ENCODE measurements around the gene PMPCA. TPM values are rescaled to one million over a fixed set of nuclear protein-coding genes. Genes with fewer than 3 reads are reported as not detected.
"Not testable (repeated sequence)": the region's sequence is repeated elsewhere in the genome, so short reads cannot be mapped to it uniquely, and the experiment has no call there.

PMPCA gene
- polyA plus RNA-seq, 10 donors: 32.4 to 44.0 (median 37.8) TPM

DNA sequence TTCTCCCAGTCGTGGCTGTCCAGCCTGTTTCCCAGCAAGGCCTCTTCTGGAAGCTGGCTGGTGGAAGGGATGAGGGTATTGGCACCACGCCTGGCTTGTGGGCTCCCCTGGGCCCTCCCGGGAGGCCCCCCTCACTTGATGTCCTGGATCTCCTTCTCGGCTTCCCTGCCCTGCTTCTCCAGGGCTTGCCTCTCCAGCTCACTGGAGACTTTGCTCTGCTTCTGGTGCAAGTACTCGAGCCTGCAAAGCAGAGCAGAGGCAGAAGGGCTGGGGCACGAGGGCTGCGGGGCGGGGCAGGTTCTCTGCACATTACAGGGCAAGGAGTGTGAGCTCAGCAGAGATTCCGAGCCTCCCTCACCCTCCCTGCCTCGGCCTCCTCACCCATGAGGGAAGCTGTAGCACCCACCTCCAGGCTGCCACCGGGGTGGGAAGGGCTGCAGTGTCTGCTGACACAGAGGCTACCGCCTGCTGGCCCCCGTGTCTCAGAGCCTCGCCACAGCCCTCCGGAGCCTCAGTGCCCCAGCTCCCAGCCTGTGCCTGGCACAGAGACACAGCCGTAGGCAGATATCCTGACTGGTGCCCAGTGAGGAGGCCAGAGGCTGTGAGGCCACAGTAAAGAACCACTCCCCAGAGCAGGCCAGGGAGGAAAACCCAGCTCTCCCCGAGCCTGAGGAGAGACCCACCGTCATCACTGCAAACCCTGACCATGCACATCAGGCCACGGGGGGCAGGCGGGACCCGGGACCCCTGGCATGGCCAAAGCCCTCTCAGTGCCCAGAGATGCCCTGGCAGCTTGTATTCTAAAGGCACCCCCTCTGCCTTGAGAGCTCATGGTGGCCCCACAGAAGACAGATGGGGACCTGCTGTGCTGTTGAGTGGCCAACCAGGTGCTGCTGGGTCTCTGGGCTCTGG, 17.7 kb upstream of the PMPCA start:
- peak in 1 of 3 donors; percentile 32 for DNase-seq

DNA sequence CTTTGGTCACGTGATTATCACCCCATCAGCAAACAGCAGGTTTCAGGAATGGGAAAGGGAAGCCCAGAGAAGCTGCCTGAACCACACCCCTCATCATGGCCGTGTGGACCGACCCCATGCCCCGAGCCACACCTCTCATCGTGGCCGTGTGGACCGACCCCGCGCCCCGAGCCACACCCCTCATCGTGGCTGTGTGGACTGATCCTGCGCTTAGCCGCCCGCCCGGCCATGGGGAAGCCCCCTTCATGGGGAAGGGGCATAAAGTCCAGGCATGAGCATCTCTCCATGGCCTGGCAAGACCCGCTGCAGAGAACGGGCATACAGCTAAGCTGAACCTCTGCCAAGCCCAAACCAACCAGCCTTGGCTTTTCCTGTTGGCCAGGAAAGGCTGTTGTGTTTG, 16.9 kb upstream of the PMPCA start:
- no peak for DNase-seq

DNA sequence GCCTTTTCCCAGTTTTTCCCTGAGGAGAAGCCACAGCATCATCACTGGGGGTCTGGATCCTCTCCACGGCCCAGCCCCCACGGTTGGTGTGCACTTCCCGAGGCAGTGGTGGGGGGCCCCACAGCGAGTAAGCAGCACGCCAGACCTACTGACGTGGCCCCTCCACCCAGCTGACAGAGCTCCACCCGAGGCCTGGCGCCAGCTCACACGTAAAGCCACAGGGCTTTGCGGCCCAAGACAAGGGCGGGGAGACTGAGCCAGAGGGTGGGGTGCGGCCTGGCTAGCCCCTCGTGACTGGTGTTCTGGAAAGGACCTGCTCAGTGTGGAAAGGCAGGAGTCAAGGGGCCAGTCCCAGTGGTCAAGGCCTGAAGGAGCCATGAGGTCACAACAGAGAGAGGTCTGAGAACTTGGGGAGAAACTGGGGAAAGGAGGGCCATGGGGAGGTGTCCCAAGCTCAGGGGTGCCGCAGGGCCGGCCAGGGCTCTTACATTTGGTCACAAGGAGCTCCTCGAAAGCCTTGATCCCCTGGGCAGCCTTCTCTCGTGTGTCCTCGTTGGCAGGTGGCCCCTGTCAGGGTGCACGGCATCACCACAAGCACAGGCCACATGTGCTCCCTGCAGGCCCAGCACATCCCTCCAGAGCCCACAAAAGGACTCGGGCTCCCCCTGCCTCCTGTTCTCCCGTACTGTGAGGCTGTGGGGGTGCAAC, 16.0 kb upstream of the PMPCA start:
- peak in 1 of 3 donors; percentile 34 for DNase-seq

DNA sequence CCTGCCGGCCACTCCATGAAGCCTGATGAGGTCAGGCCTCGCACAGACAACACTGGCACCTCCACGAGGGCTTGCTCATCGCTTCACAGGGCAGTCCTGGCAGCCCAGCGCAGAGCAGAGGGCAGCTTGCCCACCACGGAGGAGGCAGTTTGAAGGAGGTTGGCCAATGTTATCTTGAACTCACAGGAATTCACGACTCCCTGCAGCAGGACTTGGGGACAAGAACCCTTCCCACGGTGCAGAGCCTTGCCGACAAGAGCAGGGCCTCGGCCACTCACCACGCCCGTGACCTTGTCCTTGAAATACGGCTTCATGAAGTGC, 15.5 kb upstream of the PMPCA start:
- DNase-seq: no peak

DNA sequence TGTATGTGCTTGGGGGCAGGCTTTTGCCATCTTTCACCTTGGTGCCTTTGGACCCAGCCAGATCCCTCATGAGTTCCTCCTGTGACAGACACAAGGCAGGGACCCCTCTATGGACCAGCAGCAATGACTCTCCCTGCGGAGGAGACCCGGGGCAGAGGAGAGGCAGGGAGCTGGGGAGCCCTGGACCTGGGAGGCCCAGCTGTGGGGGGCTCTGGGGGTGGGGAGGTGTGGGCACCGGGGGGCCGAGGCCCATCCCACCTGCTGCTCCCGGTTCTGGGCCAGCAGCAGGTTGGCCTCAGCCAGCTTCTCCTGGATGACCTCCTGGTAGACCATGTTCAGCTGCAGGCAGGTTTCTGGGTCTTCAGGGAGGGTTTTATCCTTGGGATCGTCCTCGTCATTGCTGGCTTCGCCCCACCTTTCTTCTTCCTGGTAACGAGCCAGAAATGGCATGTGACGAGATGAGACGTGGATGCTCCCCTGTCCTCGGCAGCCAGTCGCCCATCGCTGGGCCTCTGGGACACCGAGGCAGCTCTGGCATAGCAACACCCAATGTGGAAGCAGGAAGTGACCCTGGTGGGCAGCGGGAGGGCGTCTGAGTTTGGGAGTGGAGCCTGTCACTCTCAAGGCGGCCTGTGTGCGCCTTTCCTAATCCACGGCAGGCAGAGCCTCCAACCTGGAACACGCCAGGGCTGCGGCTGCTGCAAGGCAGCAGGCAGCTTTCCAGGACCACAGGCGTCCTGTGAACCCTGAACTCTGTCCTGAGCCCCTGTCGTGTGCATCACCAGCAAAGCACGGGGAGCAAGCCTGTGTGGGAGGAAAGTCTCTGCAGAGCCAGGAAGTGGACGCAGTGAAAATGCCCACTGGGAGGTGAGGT, 14.9 kb upstream of the PMPCA start:
- DNase-seq: no peak

DNA sequence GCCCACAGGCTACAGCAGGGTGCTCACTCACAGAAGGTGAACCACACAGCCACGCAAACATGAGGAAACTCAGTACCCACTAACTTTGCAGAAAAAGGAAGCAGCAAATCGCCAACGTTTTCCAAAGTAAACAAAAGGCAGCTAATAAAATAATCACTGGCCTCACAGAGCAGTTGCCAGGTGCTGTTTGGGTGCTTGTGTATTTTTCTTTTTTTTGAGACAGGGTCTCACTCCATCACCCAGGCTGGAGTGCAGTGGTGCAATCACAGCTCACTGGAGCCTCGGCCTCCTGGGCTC, 14.3 kb upstream of the PMPCA start:
- no peak for DNase-seq

DNA sequence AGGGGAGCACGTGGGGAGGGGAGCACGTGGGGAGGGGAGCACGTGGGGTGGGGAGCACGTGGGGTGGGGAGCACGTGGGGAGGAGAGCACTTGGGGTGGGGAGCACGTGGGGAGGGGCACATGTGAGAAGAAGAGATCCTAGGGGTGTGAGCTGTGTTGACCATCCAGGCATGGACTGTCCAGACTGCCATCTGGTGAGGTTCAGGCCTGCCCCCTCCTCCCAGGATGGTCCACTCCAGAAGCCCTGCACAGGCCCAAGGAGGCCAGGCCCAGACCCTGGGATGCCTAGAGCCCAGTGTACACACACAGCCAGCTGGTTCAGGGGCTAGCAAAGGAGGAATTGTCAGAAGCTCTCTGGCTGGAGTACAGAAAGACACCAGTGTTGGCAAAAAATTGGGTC, 12.8 kb upstream of the PMPCA start:
- DNase-seq: no peak

DNA sequence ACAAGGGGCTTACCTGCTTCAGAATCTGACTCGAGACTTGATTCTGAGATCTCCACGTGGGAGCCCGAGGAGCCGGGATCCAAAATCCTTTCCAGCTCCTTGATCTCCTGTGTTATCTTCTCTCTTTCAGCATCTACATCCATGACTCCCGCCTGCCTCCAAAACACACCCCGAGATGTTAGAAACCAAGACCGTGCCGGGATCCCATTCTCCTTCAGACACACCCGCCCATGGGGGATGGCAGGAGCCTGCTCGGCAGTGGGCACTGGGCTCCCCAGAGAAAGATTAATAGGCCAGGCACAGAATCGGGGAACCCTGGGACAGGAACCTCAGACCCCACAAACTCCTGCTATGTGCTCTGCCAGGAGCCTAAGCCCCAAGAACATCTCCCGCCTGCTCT, 12.2 kb upstream of the PMPCA start:
- DNase-seq: no peak

DNA sequence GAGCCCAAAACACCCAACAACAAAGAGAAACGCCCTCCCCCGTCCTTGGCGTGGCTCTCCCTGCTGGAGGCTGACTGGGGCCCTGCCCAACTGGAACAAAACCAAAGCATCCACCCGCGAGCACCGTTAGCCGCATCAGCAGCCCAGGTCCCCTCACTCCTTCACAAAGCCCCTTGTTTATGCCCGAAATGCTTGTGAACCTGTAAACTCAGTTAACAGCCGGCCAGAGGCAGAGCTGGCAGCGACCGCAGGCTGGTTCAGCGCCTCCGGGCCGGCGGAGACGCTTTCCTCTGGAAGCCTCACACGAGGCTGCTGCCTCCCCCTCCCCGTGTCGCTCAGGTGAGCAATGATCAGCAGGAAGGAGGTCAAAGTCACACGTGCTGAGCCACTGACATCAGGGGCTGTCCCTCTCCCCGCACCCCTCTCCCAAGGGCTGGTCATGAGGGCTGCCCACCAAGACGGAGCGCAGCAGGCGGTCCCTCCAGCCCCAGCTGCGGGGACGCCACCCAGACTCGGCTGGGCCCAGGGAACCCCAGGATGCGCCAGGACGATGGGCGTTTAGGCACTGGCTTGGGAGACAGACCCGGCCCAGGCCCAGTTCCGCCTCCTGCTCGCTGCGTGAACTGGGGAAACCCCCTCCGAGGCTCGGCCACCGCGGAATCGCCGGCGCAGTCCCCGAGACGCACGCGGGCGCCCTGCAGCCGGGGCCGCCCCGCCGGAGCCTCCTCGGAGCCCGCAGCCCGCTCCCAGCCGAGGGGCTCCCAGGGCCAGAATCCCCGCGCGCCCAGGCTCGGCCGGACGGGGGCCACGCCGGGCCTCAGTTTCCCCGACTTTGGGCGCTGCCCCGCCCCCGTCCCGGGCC, 11.1 kb upstream of the PMPCA start:
- no peak for DNase-seq

DNA sequence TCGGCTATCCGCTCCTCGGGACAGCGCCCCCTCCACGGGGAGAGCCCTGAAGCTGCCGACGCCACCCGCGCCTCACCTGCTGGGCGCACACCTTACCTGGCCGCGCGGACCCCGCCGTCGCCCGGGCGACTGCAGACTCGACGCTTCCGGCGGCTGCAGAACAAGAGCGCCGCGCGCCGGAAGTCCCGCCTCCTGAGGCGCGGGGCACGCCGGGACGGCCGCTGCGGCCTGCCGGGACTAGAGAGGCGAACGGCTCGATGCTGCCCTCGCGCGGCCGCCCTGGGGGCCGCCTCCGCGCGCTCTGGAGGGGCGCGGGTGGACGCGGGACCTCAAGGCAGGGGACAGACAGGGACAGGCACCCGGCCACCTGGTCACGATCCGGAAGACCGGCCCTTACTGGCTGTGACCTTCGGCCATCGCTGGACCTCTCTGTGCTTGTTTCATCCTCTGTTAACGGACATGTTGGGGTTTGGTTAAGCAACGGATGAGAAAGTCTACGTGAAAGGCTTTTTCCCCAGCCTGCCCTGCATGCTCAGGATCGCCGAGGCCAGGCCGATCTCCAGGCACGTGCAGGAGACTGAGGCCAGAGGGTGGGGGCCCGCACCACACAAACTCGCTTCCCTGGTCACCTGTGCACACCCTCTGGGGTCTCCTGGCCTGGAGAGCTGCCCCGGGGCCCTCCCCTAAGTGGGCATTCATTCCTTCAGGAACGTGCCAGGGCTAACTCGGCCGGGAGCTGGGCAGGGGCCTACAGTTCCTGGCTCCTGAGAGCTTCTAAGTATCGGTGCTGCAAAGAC, 10.2 kb upstream of the PMPCA start, which contains the start of gene SNAPC4:
Gene SNAPC4, minus strand, starts transcription at position 133 of the 797 bp plus-strand sequence. CDS start 1,742 bp downstream, outside the sequence.
- DNase-seq: peak; percentile 85 to 95 (median 92)

DNA sequence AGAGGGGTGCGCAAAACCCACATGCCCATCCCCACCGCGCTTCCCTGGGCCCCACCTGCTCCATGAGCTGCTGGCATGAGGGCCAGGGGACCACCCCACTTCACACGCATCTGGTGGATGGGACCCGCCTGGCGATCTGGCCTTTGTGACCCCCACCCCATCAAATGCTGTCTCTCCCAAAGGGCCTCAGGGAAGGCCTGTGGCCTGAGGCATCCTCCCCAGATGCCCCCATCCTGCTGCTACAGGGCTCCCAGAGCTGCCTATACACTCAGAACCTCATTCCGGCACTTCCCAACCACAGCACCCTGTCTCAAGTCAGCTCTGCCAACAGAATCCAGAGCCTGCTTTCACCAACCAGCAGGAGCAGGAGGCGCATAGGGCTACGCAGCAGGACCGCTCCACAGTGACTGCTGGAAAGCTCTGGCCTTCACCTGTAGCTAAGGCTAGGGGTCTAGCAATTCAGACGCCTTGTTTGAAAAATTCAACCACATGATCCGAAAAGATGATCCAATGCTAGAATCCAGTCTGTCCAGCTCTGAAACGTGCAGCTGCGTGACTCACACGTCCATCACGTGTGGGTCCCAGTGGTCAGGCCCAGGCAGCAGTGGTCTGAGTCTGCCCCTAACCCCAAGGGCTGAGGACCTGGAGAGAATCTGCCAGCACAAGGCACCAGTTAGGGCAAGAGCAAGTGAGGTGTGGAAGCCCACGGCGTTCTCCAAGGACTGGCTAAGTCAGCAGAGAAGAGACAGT, 9.1 kb upstream of the PMPCA start:
- DNase-seq: no peak

DNA sequence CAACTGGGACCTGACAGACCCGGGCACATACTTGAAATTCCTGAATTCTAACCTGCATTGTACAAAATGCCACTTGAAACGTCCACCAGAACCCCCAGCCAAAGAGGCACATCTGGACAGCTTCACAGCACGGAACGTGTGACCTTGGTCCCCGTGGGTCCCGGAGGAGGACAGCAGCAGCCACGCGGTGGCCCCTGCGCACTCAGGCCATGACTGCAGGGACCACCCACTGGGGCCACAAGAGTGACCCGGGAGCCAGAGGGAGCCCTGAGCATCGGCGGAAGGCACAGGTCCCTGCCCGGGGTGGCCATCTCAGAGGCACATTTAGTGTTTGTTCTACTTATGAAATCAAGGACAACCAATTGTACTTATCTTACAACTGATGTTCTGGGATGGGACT, 8.4 kb upstream of the PMPCA start:
- no peak for DNase-seq

DNA sequence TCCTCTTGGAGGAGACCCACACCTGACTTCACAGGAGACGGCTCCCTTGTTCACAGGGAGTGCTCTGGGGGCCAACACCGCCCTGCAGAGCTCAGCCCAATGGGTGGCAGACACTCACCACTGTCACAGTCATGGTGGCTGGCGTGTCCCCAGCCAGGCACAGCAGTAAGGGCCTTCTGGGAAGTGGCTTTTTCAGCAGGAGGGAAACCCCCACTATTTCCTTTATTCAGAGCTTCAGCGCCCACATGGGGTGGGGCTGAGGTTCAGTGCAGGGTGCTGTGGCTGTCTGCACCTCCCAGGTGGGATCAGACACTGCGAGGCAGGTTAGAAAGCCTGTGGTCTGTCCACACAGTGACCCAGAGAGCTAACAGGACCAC, 6.9 kb upstream of the PMPCA start:
- DNase-seq: no peak

DNA sequence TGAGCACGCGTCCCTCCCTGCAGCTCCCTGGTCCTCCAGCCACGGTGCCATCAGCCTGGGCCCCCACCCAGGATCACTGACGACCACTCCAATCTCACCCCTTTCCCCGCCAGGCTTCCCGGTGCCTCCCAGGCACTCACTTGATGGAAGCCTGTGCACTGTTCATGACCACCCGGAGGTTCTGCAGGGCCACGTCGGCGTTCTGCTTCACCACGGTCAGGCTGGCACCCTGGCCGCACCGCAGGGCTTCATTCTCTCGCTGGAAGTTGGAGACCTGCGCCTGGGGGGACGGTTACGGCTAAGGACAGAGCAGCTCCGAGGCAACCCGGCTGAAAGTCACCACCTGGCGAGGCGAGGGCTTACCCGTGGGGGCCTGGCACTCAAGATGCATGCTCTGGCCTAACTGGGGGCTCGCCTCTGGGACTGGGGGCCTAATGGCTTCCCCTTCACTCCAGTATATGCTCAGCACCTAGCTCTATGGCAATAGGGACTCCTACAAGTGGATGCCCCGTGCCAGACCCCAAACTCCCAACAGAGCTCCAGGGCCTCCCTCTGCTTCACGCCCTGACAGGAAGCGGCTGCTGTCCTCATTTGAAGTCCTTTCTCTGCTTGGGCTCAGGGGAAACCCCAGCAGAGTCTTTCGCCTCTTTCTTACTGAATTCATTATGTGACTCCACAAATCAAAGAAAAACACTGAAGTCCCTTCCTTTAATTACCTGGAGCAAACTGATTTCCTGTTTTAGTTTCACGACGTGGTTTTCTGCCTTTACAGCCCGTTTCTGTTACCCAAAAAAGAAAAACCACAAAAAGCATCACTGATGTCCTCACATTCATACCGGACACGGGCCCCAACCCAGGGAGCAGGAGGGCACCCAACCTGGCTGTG, 6.3 kb upstream of the PMPCA start:
- DNase-seq: no peak

DNA sequence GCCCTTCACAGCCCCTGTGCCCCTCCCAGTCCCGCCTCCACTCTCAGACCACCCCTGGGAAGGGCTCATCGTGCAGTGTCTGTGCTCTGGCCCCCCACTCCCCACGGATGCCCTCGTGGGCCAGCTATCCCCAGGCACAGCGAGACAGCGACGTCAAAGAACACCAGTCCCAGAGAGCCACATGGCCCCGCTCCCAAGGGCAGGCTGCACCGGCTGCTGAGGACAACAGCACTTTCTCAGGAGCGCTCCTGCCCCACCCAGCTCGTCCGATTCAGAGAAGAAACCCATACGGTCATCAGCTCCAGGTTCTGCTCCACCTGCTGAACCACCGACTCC, 5.7 kb upstream of the PMPCA start:
- no peak for DNase-seq

DNA sequence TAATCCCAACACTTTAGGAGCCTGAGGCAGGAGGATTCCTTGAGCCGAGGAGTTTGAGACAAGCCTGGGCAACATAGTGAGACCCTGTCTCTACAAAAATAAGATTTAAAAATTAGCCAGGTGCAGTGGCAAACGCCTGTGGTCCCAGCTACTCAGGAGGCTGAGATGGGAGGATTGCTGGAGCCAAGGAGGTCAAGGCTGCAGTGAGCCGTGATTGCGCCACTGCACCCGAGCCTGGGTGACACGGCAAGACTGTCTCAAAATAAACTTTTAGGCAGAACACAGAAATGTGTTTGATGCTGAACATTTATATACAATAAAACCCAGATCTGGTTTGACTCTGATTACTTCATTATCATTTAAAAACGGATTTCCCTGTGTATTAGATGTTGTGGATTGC, 5.0 kb upstream of the PMPCA start:
- DNase-seq: no peak

DNA sequence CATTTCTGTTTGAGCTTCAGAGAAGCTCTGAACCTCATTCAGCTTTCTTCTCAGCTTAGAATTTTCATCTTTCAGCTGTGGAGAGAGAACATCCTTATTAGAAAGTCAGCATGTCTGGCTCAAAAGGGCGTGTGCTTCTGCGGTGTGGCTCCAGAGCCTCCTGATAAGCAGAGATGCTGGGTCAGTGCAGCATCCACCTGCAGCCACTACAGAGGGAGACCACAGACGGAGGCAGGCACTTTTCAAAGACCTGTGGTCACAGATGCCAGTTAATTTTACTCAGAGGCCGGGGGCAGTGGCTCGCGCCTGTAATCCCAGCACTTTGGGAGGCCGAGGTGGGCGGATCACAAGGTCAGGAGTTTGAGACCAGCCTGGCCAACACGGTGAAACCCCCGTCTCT, 4.6 kb upstream of the PMPCA start:
- DNase-seq: not testable (repeated sequence)

DNA sequence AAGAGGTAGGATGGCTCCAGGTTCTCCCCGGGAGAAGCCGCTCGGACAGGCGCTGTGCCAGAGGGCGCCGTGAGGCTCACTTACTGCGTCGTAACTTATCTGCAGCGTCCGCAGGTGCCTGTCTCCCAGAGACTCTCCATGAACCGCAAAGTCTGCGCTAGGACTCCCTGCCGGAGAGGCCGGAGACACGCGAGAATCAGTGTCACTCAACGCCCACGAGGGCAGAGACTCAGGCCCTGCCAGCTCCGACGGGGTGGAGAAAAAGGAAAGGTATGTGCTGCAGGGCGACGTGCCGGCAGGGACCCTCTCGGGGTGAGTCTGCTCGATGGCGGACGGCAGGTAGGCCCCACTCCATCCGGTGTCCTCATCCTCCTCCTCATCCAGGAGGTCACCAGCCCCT, 3.4 kb upstream of the PMPCA start:
- DNase-seq: not testable (repeated sequence)

DNA sequence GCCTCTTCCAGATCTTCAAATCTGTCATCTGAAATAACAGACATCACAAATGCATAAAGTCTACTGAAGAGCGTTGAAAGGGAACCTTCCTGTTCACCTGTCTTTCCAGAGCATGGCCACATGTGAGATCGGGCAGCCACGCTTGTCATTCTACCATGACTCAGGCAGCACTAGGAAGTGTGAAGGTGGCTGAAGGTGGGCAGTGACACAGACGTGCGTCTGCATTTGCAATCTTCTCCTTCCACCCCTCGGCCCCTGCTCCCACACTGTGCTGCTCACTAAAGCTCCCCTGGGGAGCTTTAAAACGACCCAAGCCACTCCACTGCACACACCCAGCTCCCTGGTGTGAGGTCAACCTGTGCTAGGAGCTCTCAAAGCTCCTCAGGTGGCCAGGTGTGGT, 2.5 kb upstream of the PMPCA start:
- DNase-seq: no peak

Data from muscle of back (tissue), 11 donors.